Mesothelial cell of epicardium (in vitro differentiated cells): ENCODE data around the gene CDH10. TPM values are rescaled to one million over a fixed set of nuclear protein-coding genes. Genes with fewer than 3 reads are reported as not detected.
A peak's percentile ranks its signal among the peaks of the same experiment; 100 is the strongest.

Source experiments
- DNase-seq, 2 experiments: peaks; one replicate each; pipeline ENCODE4 v3.0.0; 2021; ENCODE audit warnings: low spot score in 2 of 2; ENCODE audit not compliant: unreplicated experiment in 2 of 2
- H3K27ac Mint-ChIP-seq: 2 replicates; pipeline ENCODE4 v1.8.0; 2021; ENCODE audit warnings: mixed read lengths
- H3K27me3 Mint-ChIP-seq: 2 replicates; pipeline ENCODE4 v1.8.0; 2021; ENCODE audit warnings: low read depth, mixed read lengths
- H3K36me3 Mint-ChIP-seq: 2 replicates; pipeline ENCODE4 v1.8.0; 2021; ENCODE audit warnings: mixed read lengths
- H3K4me1 Mint-ChIP-seq: 2 replicates; pipeline ENCODE4 v1.8.0; 2021; ENCODE audit warnings: mixed read lengths
- H3K4me3 Mint-ChIP-seq: 2 replicates; pipeline ENCODE4 v1.8.0; 2021; ENCODE audit warnings: mild to moderate bottlenecking, moderate library complexity, mixed read lengths
- H3K9me3 Mint-ChIP-seq: 2 replicates; pipeline ENCODE4 v1.8.0; 2021; ENCODE audit warnings: mixed read lengths
- total RNA-seq: library from RNA; stranded (reverse); gene quantifications from 3 replicates; pipeline ENCODE4 v1.2.1, GENCODE V29; 2021
- TF ChIP-seq, protein P1 (sequence below): fragments of 200-600 bp; sonication (generic); IDR thresholded peaks from one replicate; pipeline ENCODE4 v1.5.0; 2021; ENCODE audit warnings: antibody characterized with exemption; ENCODE audit not compliant: unreplicated experiment

The CDH10 gene
- total RNA-seq, 1 donor from 2014 or later, result 25.4 TPM

DNA sequence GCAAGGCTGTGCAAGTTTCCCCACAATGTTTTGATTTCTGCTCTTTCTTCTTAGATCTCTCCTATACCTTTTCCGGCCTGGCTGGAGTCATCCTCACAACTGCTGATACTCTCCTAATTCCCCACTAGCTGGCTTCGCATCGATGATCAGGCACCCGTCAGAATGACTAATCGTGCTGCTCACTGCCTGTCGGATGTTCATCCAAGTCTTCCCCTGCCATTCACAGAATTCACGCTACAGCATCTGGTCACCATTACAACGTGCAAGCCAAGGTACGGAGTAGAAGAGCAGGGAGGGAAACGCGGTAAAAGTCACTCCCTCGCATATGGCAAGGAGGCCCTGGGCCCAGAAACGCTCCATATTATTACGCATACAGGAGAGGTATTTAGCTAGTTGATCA lies 35.1 kb downstream of the CDH10 start:
- Mint-ChIP-seq H3K9me3 (peaks cover 14% of the 10 kb centered on the region), H3K27ac (no peak overlapping the region), H3K36me3 (peaks cover 17% of the 10 kb centered on the region), H3K4me3 (no peak overlapping the region), H3K27me3 (no peaks in the 10 kb centered on the region), H3K4me1 (peaks cover 19% of the 10 kb centered on the region)
- DNase-seq, result no peak
- TF ChIP-seq, protein P1, sequence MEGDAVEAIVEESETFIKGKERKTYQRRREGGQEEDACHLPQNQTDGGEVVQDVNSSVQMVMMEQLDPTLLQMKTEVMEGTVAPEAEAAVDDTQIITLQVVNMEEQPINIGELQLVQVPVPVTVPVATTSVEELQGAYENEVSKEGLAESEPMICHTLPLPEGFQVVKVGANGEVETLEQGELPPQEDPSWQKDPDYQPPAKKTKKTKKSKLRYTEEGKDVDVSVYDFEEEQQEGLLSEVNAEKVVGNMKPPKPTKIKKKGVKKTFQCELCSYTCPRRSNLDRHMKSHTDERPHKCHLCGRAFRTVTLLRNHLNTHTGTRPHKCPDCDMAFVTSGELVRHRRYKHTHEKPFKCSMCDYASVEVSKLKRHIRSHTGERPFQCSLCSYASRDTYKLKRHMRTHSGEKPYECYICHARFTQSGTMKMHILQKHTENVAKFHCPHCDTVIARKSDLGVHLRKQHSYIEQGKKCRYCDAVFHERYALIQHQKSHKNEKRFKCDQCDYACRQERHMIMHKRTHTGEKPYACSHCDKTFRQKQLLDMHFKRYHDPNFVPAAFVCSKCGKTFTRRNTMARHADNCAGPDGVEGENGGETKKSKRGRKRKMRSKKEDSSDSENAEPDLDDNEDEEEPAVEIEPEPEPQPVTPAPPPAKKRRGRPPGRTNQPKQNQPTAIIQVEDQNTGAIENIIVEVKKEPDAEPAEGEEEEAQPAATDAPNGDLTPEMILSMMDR, result no peak

DNA sequence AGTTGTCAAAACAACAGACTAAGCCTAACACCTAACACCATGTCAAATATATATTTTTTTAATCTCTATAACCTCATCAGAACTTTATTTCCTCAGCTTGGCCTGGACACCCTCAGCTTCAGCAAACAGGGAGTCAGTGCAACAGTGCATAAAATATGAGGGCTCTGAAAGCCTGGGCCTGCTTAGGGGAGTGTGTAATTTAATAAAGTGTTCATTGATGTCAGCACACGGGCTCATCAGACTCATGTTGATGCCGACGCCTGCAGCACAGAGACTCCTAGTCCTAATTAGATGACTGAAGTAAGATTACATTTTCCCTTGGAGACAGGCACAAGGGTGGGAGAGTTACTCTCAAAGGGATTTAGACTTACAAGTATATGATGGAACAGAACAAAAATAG lies 37.8 kb downstream of the CDH10 start:
- Mint-ChIP-seq H3K4me3 (no peak overlapping the region), H3K9me3 (peaks cover 14% of the 10 kb centered on the region), H3K36me3 (peaks cover 15% of the 10 kb centered on the region), H3K4me1 (peaks cover 22% of the 10 kb centered on the region), H3K27me3 (no peaks in the 10 kb centered on the region), H3K27ac (peak overlapping the region; percentile 94)
- TF ChIP-seq, protein P1, result no peak
- DNase-seq, result no peak

DNA sequence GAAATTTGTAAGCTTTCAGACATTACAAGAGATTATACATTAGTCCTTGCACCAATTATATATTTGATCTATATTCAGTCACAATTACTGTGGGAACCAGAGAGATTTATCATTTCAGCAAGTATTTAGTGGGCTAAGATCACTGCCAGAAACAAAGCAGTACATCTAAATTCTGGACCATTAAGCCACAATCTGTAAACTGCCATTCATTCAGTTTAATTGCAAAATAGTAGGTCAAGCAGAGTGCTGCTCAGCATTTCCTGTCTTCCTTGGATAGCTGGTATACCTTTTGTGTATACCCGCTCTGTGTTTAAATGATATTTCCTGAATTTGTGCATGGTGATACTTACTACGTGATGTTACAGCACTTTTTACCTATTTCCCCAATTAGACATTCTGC lies 42.6 kb downstream of the CDH10 start:
- Mint-ChIP-seq H3K27ac (peak overlapping the region; percentile 64), H3K4me3 (no peak overlapping the region), H3K4me1 (peaks cover 42% of the 10 kb centered on the region), H3K9me3 (no peaks in the 10 kb centered on the region), H3K36me3 (no peaks in the 10 kb centered on the region), H3K27me3 (no peaks in the 10 kb centered on the region)
- no peak for DNase-seq
- TF ChIP-seq, protein P1, result no peak

GRCh38 chr5:24598956-24599355 lies 45.8 kb downstream of the CDH10 start:
- DNase-seq, result no peak
- TF ChIP-seq, protein P1, result no peak
- Mint-ChIP-seq H3K36me3 (no peaks in the 10 kb centered on the region), H3K27ac (no peak overlapping the region), H3K9me3 (no peaks in the 10 kb centered on the region), H3K4me3 (no peak overlapping the region), H3K27me3 (no peaks in the 10 kb centered on the region), H3K4me1 (peaks cover 47% of the 10 kb centered on the region)

DNA sequence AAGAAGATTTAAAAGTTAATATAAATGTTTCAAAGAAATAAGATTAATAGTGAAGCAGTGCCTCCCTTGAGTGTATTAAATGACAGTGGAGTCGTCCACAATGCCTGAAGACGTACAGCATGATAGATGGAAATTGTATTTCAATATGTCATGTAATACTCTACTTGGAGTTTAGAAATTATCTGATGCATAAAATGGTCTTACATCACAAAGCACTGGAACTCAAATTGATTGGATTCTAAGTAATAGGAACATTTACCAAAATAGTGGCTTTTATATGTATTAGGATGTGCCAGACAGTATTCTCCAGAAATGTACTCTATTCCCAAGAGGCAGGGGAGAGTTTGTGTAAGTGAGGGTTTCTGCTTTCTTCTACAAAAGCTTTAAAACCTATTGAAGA lies 49.4 kb downstream of the CDH10 start:
- Mint-ChIP-seq H3K27me3 (no peaks in the 10 kb centered on the region), H3K36me3 (peaks cover 6% of the 10 kb centered on the region), H3K4me1 (peaks cover 24% of the 10 kb centered on the region), H3K9me3 (no peaks in the 10 kb centered on the region), H3K27ac (no peak overlapping the region), H3K4me3 (no peak overlapping the region)
- TF ChIP-seq, protein P1, result no peak
- DNase-seq, result no peak

- TF ChIP-seq, protein P1, result no peak
- H3K27me3 Mint-ChIP-seq, result no peaks in the 10 kb centered on the region
- peaks cover 10% of the 10 kb centered on the region for H3K4me1 Mint-ChIP-seq
- peaks cover 11% of the 10 kb centered on the region for H3K36me3 Mint-ChIP-seq
- no peaks in the 10 kb centered on the region for H3K9me3 Mint-ChIP-seq
- no peak for DNase-seq
- H3K27ac Mint-ChIP-seq, result peak overlapping the region; percentile 21
- H3K4me3 Mint-ChIP-seq, result no peak overlapping the region
Measured at GRCh38 chr5:24591426-24591825, 53.4 kb downstream of the CDH10 start.
